OCI-LY7 (cell line): ENCODE measurements around the gene DMD.

Experiments
- EZH2phosphoT487 ChIP-seq: fragments of 200-600 bp; sonication (generic); IDR thresholded peaks from 2 replicates; pipeline ENCODE4 v1.6.1; 2018; ENCODE audit warnings: low read depth, borderline replicate concordance, mild to moderate bottlenecking, mixed run types, antibody characterized with exemption, low read length, moderate library complexity, mixed read lengths
- TF ChIP-seq, protein P1 (sequence below): fragments of 200-600 bp; sonication (generic); conservative IDR thresholded peaks from 2 replicates; pipeline ENCODE4 v1.5.1; 2014; ENCODE audit warnings: mild to moderate bottlenecking, antibody characterized with exemption, low read length, moderate library complexity, mixed read lengths

DNA sequence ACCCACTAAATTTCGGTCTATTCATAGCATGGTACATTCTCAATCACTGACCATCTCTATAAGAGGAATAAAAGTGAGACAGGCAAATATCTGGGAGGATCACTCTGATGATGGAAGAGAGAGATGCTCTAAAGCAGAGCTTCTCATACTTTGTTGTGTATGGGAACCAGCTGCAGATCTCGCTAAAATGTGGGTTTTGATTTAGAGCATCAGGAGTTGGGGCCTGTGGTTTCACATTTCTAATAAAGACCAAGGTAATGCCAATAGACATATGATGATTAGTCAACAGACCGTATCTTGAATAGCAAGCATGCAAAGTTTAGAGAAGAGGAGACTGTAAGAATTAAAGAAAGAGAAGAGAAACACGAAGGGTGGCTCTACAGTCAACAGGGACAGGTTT, 2032.1 kb downstream of the DMD start:
- TF ChIP-seq, protein P1, sequence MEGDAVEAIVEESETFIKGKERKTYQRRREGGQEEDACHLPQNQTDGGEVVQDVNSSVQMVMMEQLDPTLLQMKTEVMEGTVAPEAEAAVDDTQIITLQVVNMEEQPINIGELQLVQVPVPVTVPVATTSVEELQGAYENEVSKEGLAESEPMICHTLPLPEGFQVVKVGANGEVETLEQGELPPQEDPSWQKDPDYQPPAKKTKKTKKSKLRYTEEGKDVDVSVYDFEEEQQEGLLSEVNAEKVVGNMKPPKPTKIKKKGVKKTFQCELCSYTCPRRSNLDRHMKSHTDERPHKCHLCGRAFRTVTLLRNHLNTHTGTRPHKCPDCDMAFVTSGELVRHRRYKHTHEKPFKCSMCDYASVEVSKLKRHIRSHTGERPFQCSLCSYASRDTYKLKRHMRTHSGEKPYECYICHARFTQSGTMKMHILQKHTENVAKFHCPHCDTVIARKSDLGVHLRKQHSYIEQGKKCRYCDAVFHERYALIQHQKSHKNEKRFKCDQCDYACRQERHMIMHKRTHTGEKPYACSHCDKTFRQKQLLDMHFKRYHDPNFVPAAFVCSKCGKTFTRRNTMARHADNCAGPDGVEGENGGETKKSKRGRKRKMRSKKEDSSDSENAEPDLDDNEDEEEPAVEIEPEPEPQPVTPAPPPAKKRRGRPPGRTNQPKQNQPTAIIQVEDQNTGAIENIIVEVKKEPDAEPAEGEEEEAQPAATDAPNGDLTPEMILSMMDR = no peak
- no peak for TF ChIP-seq EZH2phosphoT487
